ENCODE data around the gene OR2C1.

OR2C1 gene

DNA sequence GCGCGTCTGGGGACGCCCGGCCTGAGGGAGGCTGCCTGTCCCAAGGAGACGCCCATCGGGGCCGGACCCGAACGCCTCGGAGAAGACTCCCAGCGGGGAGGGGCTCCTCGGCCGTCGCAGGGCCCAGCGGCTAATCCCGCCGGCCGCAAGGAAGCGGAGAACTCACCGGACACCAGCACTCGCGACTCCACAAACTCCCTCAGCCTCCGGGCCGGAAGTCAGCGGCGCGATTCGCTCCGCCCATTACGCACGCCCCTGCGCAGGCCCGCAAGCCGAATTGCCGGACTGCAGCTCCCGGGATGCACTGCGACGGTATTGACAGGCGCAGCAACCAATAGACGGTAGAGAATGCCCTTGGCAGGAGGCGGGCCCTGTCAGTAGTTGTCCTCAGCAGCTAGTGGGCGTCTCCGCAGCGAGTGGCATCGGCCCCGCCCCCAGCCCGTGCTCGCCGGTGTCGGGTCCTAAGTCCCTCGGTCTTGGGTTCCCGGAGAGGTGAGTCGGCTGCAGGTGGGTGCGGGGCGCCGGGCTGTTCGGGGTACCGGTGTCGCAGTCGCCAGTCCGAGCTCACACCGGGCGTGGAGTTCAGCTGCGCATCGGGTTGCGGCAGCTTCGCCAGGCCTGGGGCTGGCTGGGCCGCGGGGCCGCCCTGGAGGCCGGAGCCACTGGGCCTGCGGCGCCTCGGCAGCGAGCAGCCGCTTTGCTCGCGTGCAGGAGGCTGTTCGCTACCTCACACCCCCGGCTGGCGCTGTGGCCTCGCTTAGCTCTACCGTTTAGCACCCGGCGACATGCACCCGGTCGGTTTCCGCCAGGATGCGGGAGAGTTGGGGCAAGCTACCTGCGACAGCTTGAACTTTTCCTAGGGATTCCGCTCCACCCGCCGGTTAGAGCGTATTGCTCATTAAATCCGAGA is 45.3 kb downstream of the OR2C1 start, which contains the start of the genes ZNF174 and ZSCAN32:
ZNF174 (plus strand) TSS at position 437 of the 910 bp plus-strand sequence. CDS start 790 bp downstream, outside the sequence.
ZSCAN32 (minus strand) TSS at position 226 of the 910 bp plus-strand sequence. CDS start 3,447 bp downstream, outside the sequence.
- DNase-seq, result peak; percentile 84

DNA sequence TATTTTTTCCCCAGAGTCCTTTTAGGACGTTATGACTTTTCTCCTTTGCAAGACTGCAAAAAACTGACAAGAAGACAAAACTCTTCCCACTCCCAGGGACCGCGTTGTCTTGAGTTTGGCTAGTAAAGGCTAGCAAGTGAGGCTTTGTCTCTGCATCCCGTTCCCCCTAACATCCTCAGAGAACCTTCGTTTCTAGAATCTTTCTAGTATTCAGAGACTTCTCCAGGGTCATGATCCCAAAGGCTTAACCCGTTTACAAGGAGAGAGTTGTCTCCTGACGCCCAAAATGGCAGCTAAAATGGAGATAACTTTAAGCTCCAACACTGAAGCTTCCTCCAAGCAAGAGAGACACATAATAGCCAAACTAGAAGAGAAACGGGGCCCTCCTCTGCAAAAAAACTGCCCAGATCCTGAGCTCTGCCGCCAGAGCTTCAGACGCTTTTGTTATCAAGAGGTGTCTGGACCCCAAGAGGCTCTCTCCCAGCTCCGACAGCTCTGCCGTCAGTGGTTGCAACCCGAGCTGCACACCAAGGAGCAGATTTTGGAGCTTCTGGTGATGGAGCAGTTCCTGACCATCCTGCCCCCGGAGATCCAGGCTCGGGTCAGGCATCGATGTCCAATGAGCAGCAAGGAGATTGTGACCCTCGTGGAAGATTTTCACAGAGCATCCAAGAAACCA is 46.2 kb downstream of the OR2C1 start:
- peak; percentile 22 for DNase-seq

All from 8988T (cell line).